GM18517 (cell line): ENCODE measurements around the gene SLC23A2.
"Not testable (repeated sequence)": the region's sequence is repeated elsewhere in the genome, so short reads cannot be mapped to it uniquely, and the experiment has no call there.

ENCODE experiments used
- ATAC-seq: cut with Tn5 transposase; IDR thresholded peaks from one replicate; pipeline ENCODE4 v1.9.1; 2021; ENCODE audit warnings: mild to moderate bottlenecking, moderate library complexity; ENCODE audit not compliant: unreplicated experiment

SLC23A2 gene

DNA sequence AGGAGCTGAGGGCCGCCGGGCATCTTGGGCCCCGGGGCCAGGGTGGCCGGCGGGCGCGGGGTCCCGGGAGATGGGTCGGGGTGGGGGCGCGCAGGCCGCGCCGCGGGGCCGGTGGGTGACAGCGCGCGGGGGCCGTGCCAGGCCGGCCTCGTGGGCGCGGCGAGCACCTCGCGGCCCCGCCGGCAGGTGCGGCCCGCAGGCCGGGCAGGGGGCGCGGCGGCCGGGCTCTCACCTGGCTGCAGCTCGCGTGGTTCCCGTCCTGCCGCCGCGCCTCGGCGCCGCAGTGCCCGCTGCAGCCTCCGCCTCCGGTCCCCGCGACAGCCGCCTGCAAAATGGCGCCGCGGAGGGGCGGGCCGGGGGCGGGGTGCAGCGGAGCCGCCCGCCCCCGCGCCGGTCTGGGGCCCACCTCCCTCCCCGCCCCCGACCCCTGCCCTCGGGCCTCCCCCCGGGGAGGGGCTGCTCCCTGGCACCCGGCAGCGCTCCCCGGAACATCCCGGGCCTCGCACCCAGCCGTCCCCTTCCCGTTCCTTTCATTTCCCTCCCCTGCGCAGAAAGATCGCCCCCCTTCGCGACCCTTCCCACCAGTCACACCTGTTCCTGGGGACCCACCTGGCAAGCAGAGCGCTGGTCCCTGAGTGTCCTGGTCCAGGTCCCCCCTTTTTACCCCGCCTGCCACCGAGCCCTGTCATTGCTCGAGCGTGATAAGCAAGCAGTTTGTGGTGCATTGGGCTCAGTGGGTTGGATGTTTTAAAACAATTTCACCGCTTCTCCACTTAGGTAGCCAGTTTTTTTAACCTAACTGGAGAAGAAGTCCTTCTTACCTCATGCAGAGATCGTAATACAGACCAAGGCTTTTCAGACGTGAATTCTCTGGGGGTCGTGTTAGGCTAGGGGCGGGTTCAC, at the start of gene SLC23A2:
Gene SLC23A2 (minus strand): TSS at position 337 of the 903 bp plus-strand sequence. CDS start 68,948 bp downstream, outside the sequence.
- no peak for ATAC-seq

DNA sequence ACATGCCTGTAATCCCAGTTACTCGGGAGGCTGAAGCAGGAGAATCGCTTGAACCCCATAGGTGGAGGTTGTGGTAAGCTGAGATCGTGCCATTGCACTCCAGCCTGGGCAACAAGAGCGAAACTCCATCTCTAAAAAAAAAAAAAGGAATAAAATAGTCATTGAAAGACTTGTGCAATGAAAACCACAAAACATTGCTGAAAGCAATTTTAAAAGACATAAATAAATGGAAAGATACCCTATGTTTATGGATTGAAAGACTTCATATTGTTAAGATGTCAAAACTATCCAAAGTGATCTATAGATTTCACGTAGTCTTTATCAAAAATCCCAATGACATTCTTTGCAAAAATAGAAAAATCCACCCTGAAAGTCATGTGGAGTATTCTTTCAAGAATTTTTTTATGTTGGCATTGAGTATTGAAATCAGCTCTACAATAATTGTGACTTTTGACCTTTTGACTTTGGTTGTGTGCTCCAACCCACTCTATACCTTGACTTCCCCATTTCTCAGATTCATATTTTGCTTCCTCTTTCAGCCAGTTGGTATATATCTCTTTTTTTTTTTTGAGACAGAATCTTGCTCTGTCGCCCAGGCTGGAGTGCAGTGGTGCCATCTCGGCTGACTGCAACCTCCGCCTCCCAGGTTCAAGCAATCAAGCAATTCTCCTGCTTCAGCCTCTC, 45.5 kb upstream of the SLC23A2 start:
- ATAC-seq = no peak

DNA sequence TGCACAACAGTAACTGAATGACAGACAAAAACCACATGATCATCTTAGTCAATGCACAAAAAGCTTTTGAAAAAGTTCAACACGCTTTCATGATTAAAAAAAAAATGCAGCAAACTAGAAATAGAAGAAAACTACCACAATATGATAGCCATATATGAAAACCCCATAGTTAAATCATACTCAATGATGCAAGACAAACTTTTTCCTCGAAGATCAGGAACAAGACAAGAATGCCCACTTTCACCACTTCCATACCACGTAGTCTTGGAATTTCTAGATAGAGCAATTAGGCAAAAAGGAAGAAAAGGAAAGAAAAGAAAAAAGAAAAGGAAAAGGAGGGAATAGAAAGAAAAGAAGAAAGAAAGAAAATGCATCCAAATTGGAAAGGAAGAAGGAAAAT, 44.6 kb upstream of the SLC23A2 start:
- no peak for ATAC-seq

DNA sequence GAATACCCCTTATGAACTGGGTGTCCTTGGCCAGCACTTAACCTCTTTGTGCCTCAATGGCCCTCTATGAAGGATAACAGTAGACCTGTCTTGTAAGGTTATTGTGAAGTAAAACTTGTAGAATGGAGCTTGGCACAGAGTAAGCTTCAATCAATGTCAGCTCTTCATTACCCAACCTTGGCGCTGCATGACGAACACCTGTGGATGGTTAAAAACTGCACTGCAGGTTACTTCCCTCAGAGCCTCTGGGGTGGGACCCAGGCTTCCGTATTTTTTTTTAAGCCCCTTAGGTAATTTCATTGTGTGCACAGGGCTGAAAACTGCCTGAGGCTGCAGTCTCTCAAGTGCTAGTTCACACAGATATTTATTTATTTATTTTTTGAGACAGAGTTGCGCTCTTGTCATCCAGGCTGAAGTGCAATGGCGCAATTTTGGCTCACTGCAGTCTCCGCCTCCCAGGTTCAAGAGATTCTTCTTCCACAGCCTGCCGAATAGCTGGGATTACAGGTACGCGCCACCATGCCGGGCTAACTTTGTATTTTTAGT, 42.8 kb upstream of the SLC23A2 start:
- ATAC-seq = no peak

DNA sequence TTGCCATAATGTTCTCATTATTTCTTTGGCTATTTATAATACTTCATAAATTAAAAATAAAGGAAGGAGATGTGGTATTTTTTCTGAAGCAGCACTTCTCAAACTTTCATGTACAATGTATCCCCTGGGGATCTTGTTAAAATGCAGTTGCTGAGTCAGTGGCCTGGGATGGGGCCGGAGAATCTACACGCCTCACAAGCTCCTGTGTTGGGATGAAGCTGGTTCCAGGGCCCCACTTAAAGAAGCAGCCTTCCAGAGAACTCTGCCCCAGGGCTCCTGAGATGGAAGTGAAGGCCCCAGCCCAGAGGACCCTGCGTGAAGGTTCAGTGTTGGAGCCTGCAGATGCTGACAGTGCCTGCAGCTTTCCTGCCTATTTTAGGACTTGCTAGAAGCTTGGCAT, 40.1 kb upstream of the SLC23A2 start:
- no peak for ATAC-seq

DNA sequence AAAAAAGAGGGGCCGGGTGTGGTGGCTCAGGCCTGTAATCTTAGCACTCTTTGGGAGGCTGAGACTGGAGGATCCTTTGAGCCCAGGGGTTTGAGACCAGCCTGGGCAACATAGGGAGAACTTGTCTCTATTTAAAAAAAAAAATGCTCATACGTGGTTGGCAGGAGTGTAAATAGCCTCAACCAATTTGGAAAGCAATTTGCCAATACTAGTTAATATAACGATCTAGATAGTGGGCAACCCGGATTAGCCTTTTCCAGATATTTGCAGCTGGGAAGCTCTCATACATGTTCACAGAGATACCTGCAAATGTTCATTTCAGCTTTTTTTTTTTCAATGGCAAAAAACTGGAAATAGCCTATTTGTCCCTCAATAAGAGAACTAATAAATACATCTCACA, 39.0 kb upstream of the SLC23A2 start:
- no peak for ATAC-seq

DNA sequence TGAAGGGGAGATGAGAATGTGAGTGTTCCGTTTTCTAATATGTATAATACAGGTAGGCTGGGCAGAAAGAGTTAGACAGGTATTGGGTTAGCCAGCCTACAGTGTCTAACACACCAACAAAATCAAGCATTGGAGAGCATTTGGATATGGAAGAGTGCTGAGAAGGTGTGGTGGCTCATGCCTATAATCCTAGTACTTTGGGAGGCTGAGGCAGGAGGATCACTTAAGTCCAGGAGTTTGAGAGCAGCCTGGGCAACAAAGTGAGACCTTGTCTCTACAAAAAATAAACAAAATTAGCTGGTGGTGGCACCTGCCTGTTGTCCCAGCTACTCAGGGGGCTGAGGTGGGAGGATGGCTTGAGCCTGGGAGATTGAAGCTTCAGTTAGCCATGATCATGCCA, 38.6 kb upstream of the SLC23A2 start:
- ATAC-seq = no peak

DNA sequence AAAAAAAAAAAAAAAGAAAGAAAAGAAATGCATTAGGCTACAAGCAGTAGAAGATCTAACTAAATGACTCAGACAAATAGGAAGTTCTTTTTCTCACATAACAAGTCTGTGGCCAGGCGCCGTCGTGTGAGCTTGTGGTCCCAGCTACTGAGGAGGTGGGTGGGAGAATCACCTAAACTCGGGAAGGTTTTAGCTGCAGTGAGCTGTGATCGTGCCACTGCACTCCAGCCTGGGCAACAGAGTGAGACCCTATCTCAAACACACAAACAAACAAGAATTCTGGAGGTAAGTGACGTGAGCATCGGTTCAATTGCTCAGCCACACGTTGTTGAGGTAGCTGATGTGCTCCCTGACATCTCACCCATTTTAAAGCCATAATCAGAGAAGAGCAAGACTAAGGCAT, 37.9 kb upstream of the SLC23A2 start:
- ATAC-seq = no peak

DNA sequence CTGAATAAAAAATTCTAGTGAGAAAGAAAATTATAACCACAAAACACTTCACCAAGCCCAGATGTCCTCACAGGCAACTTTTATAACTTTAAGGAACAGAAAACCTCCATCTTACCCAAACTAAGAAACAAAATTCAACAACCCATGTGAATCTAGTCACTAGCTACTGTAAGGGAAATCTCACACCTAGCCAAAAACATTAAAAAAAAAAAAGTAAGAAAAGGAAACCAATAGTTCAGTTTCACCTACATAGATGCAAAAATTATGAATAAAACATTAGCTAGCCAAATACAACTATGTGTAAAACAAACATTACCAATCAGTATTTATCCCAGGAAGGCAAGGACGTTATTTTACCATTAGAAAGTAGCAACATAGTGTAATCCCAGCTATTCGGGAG, 35.5 kb upstream of the SLC23A2 start:
- no peak for ATAC-seq

DNA sequence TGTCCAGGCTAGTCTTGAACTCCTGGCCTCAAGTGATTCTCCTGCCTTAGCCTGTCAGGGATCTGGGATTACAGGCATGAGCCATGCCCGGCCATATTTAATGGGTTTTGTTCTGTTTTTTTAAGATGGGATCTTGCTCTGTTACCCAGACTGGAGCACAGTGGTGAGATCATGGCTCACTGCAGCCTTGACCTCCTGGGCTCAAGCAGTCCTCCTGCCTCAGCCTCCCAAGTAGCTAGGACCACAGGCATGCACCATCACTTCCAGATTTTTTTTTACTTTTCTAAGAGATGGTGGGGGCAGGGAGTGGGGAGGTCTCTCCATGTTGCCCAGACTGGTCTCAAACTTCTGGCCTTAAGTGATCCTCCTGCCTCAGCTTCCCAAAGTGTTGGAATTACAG, 34.2 kb upstream of the SLC23A2 start:
- not testable (repeated sequence) for ATAC-seq

DNA sequence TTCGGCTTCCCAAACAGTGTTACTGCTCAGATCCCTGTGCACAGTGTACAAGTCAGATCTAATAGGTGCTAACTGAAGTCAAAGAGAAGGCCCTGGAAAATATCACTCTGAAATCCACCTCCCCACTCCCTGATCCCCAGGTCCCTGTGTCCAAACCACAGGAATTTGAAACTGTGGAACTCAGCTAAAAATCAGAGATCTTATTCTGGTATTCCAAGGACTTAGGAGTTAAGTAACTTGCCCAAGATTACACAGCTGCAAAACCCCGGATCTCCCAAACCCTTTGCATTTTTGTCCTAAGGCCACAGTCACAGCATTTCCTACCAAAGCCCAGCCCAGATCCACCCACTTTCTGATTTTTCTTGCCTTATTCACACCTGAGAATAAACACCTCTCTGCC, 32.3 kb upstream of the SLC23A2 start:
- ATAC-seq = no peak

DNA sequence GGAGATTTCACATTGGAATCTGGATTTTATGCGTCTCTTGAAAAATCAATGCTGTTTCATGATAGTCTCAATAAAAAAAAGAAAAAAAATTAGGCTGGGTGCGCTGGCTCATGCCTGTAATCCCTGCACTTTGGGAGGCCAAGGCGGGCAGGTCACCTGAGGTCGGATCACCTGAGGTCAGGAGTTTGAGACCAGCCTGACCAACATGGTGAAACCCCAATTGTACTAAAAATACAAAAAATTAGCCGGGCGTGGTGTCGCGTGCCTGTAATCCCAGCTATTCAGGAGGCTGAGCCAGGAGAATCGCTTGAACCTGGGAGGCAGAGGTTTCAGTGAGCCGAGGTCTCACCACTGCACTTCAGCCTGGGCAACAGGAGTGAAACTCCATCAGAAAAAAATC, 30.4 kb upstream of the SLC23A2 start:
- ATAC-seq = not testable (repeated sequence)

DNA sequence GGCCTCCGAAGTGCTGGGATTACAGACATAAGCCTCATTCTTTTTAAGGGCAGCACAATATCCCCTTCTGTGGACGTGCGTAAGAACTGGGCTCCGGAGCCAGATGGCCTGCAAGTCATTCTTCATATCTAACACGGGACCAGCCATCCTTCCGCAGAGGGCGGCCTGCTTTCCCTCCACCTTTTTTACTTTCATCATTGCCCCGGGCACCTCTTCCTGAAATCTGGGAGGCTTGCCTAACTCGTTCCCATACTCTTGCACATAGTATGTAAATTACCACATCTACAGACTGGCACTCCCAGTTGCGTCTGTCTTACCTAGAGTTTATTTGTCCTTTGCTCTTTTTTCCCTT, 29.9 kb upstream of the SLC23A2 start:
- ATAC-seq = no peak

DNA sequence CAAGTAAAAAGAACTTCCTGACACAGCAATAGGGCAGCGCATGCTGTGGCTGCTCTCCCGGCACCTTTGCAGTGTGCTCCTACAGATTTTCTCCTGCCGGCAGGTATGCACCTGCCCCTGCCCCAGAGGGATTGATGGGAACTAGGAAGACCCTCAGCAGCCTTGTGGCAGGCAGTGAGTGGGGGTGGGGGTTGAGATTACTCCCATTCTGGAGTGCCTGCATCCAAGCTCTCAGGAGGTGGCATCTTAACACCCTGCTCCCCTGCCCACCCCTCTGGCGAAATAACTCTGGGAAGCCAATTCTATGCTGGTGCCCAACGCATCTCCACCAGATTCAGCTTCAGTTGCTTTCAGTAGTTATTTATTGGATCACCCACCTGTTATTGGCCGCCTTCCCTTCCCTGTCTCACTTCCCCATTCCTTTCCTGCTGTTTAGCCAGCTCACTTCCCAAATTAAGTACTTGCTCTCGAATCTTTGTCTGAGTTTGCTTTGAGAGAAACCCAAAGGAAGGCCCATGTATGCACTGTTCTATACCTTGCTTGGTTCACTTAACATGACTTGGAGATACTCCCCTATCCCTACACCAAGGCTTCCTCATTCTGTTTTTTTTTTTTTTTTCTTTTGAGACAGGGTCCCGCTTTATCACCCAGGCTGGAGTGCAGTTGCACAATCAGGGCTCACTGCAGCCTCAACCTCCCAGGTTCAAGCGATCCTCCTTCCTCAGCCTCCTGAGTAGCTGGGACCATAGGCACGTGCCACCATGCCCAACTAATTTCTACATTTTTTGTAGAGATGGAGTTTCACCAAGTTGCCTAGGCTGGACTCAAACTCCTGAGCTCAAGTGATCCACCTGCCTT, 29.3 kb upstream of the SLC23A2 start:
- ATAC-seq = no peak

DNA sequence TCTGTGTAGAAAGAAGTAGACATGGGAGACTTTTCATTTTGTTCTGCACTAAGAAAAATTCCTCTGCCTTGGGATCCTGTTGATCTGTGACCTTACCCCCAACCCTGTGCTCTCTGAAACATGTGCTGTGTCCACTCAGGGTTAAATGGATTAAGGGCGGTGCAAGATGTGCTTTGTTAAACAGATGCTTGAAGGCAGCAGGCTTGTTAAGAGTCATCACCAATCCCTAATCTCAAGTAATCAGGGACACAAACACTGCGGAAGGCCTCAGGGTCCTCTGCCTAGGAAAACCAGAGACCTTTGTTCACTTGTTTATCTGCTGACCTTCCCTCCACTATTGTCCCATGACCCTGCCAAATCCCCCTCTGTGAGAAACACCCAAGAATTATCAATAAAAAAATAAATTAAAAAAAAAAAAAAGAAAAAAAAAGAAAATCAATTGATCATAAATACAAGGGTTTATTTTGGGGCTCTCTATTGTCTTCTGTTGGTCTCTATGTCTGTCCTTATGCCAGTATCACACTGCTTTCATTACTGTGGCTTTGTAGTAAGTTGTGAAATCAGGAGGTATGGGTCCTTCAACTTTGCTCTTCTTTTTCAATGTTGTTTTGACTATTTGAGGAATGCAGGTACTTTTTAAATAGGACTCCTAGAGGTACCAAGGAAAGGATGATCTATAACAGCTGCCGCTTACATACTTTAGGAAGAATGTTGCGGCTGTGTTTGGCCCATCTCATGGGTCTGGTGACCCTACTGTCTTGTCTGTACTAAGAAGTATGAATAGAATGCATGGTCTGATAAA, 27.1 kb upstream of the SLC23A2 start:
- not testable (repeated sequence) for ATAC-seq

DNA sequence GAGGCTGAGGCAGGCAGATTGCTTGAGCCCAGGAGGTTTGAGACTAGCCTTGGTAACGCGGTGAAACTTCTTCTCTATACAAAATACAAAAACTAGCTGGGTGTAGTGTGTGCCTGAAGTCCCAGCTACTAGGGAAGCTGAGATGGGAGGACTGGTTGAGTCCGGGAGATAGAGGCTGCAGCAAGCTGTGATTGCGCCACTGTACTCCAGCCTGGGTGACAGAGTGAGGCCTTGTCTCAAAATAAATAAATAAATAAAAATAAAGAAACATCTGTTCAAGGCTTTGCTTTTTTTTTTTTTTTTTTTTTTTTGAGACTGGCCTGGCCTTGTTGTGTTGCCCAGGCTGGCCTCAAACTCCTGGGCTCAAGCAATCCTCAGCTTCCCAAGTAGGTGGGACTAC, 23.7 kb upstream of the SLC23A2 start:
- no peak for ATAC-seq

DNA sequence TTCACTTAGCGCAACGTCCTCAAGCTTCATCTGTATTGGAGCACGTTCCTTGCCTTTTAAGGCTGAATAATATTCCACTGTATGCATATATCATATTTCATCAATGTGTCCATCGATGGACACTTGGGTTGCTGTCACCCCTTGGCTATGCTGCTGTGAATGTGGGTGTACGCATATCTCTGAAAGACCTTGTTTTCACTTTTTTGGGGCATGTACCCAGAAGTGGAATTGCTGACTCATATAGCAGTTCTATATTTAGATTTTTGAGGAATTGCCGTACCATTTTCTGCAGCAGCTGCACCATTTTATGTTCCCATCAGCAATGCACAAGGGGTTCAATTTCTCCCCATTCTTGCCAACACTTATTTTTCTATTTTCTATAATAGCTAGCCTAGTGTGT, 22.8 kb upstream of the SLC23A2 start:
- ATAC-seq = no peak

DNA sequence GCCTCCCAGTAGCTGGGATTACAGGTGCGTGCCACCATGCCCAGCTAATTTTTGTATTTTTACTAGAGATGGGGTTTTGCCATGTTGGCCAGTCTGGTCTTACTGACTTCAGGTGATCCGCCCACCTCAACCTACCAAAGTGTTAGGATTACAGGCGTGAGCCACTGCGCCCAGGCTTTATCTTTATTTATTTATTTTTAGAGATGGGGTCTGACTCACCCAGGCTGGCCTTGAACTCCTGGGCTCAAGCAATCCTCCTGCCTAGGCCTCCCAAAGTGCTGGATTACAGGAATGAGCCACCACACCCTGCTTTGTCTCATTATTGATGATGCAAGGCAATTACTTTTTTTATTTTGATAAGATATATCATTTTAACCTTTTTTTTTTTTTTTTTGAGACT, 21.9 kb upstream of the SLC23A2 start:
- ATAC-seq = not testable (repeated sequence)

DNA sequence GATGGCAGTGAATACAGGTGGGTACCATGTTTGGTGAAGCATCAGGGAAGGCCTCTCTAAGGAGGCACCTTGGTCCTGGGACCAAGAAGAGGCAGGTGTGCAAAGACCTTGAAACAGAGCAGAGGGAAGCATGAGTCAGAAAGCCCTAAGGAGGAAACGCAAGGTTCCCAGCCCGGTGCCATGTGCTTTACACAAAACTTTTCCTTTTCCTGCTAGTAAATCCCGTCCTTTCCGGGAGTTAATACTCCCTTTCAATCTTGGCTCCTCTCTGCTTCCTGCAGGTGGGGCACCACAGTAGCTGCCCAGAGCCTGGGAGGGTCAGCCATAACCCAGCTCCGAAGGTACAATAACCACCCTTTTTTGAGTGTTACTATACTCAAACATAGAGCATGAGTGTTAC, 19.4 kb upstream of the SLC23A2 start:
- ATAC-seq = no peak

DNA sequence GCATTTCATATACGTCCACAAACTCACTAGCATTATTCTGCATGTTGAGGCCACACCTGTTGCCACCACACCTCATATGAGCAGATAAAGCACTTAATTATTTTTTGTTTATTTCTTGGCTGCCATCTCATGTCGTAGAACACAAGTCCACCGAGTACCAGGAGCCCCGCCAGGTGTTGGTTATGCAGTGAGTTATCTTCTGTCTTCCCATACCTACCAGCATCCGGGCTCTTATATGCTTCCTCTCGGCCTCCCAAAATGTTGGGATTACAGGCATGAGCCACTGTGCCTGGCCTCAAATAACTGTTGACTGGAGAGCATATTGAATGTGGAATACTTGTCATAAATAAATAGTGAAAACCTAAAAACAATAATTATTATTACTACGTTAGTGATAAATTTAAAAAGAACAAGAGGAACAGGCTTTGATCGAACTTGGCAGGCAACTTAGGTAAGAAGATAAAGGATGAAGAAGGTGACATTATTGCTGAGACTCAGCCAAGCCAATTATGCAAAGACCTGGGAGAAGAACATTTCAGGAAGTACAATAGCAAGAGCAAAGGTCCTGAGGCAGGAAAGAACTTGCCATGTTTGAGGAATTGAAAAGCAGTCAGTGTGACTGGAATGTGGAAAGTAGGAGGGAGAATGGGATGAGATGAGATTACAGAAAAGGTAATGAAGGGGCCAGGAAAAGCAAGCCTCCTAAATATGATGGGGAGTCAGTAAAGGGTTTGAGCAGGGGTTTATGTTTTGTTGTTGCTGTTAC, 12.6 kb upstream of the SLC23A2 start:
- ATAC-seq = no peak
